SK-N-SH (cell line): ENCODE data around the gene RMC1. TPM values are rescaled to one million over a fixed set of nuclear protein-coding genes. Genes with fewer than 3 reads are reported as not detected.

ENCODE experiments used
- CTCF ChIA-PET: fragments of 300-600, 350-600 bp; formaldehyde crosslinking; extraction: SDS; loops from one replicate; lab custom pipeline; 2021; lab: Yijun Ruan, JAX
- POLR2A ChIA-PET: fragments of 350-600 bp; sonication (Branson Sonifier 250); formaldehyde crosslinking; extraction: SDS; loops from one replicate; lab custom pipeline; 2020; ENCODE audit warnings: antibody characterized with exemption, inconsistent platforms; lab: Yijun Ruan, JAX
- DNase-seq: peaks from one replicate; pipeline ENCODE4 v3.0.0; 2012
- H2AFZ ChIP-seq: fragments of 200-600 bp; sonication (generic); 2 replicates; pipeline ENCODE4 v1.8.1; 2016; ENCODE audit warnings: antibody characterized with exemption, mild to moderate bottlenecking, low read depth
- H3F3A ChIP-seq: fragments of 200-600 bp; sonication (generic); replicated peaks from 2 replicates; pipeline ENCODE3; 2016; ENCODE audit warnings: antibody characterized with exemption, mild to moderate bottlenecking; ENCODE audit not compliant: insufficient read depth
- H3K27ac ChIP-seq, 2 experiments: fragments of 200-500 bp in 1 of 2; fragments of 200-600 bp in 1 of 2; sonication (Bioruptor generic) in 1 of 2; sonication (generic), shearing (Covaris generic) in 1 of 2; 2 replicates each; pipeline versions ENCODE4 v1.5.1 to v1.6.1; 2014 to 2016; ENCODE audit warnings: low read depth in 2 of 2, inconsistent platforms in 1 of 2, low read length in 1 of 2, mild to moderate bottlenecking in 1 of 2, mixed read lengths in 1 of 2
- H3K27me3 ChIP-seq: fragments of 200-600 bp; sonication (generic), shearing (Covaris generic); 2 replicates; pipeline ENCODE4 v1.6.1; 2016; ENCODE audit warnings: mixed run types; ENCODE audit not compliant: insufficient read depth
- H3K36me3 ChIP-seq, 2 experiments: fragments of 200-500 bp in 1 of 2; fragments of 200-600 bp in 1 of 2; sonication (Bioruptor generic) in 1 of 2; sonication (generic) in 1 of 2; replicated peaks in 1 of 2; 2 replicates each; pipeline versions ENCODE3 to v1.5.1; 2014 to 2016; ENCODE audit warnings: low read length in 1 of 2, mild to moderate bottlenecking in 1 of 2; ENCODE audit not compliant: insufficient read depth in 2 of 2, control insufficient read depth in 1 of 2
- H3K4me1 ChIP-seq, 2 experiments: fragments of 200-500 bp in 1 of 2; fragments of 200-600 bp in 1 of 2; sonication (Bioruptor generic) in 1 of 2; sonication (generic), shearing (Covaris generic) in 1 of 2; 2 replicates each; pipeline versions ENCODE4 v1.5.1 to v1.6.1; 2014 to 2016; ENCODE audit warnings: low read depth in 1 of 2, low read length in 1 of 2, mixed run types in 1 of 2; ENCODE audit not compliant: insufficient read depth in 2 of 2, control insufficient read depth in 1 of 2
- H3K4me2 ChIP-seq: fragments of 200-600 bp; sonication (generic), shearing (Covaris generic); 2 replicates; pipeline ENCODE4 v1.6.1; 2017; ENCODE audit warnings: mixed run types
- H3K4me3 ChIP-seq, 2 experiments: fragments of 200-500 bp in 1 of 2; fragments of 200-600 bp in 1 of 2; sonication (Bioruptor generic) in 1 of 2; sonication (generic), shearing (Covaris generic) in 1 of 2; 2 replicates each; pipeline versions ENCODE4 v1.5.1 to v1.8.1; 2014 to 2016; ENCODE audit warnings: low read depth in 2 of 2, inconsistent platforms in 1 of 2, low read length in 1 of 2, mild to moderate bottlenecking in 1 of 2, mixed read lengths in 1 of 2, moderate library complexity in 1 of 2
- H3K79me2 ChIP-seq: fragments of 200-600 bp; sonication (generic); 2 replicates; pipeline ENCODE4 v1.8.1; 2017; ENCODE audit warnings: mild to moderate bottlenecking; ENCODE audit not compliant: insufficient read depth
- H3K9ac ChIP-seq: fragments of 200-600 bp; sonication (generic); 2 replicates; pipeline ENCODE4 v1.6.1; 2017; ENCODE audit warnings: mixed run types
- H3K9me2 ChIP-seq: fragments of 200-600 bp; sonication (generic); 2 replicates; pipeline ENCODE4 v1.6.1; 2017; ENCODE audit warnings: mixed run types
- H3K9me3 ChIP-seq: fragments of 200-600 bp; sonication (generic); 2 replicates; pipeline ENCODE4 v1.6.1; 2017; ENCODE audit warnings: mixed run types, mild to moderate bottlenecking, moderate library complexity
- H4K20me1 ChIP-seq: fragments of 200-600 bp; sonication (generic); 2 replicates; pipeline ENCODE4 v1.6.1; 2017; ENCODE audit warnings: mild to moderate bottlenecking, mixed run types; ENCODE audit not compliant: insufficient read depth
- CHD2 ChIP-seq: fragments of 150-350 bp; IDR thresholded peaks from 2 replicates; pipeline ENCODE4 v1.6.1; 2018; ENCODE audit warnings: low read length; ENCODE audit not compliant: partially characterized antibody
- GATA2 ChIP-seq: sonication (generic); formaldehyde crosslinking; IDR thresholded peaks from 2 replicates; pipeline ENCODE4 v1.5.0; 2020; ENCODE audit warnings: mild to moderate bottlenecking, missing genetic modification reagents
- MEF2A ChIP-seq: IDR thresholded peaks from 2 replicates; pipeline ENCODE4 v1.4.0; 2012; ENCODE audit warnings: low read depth, borderline replicate concordance
- POLR2AphosphoS5 ChIP-seq: IDR thresholded peaks from 2 replicates; pipeline ENCODE4 v1.6.1; 2012; ENCODE audit warnings: low read depth, low read length
- RAD21 ChIP-seq: IDR thresholded peaks from 2 replicates; pipeline ENCODE4 v1.6.1; 2012; ENCODE audit warnings: mild to moderate bottlenecking, low read length
- REST ChIP-seq: IDR thresholded peaks from 2 replicates; pipeline ENCODE4 v1.6.1; 2012; ENCODE audit warnings: mild to moderate bottlenecking, low read depth, low read length, moderate library complexity
- SIN3A ChIP-seq: IDR thresholded peaks from 2 replicates; pipeline ENCODE4 v1.6.1; 2012; ENCODE audit warnings: low read depth, mild to moderate bottlenecking, low read length, moderate library complexity, borderline replicate concordance
- TCF12 ChIP-seq: IDR thresholded peaks from 2 replicates; pipeline ENCODE4 v1.4.0; 2012
- WGBS: methylation state at CpG from one replicate; pipeline ENCODE4 v1.1.6; 2017; ENCODE audit warnings: low lambda C conversion rate; 5-methylcytosine and 5-hydroxymethylcytosine counted together
- polyA plus RNA-seq, 3 experiments: library from polyadenylated mRNA; depleted of rRNA; stranded (reverse); fragments of >200 nt; gene quantifications; 2 replicates each; pipeline ENCODE4 v1.2.3, GENCODE V29; 2012
- TF ChIP-seq, protein P1 (sequence below): fragments of 150-350 bp; IDR thresholded peaks from 2 replicates; pipeline ENCODE4 v1.6.1; 2016; ENCODE audit warnings: mild to moderate bottlenecking, low read depth, low read length
- TF ChIP-seq, protein P2 (sequence below): IDR thresholded peaks from 2 replicates; pipeline ENCODE4 v1.4.0; 2012; ENCODE audit warnings: low read depth, borderline replicate concordance

RMC1 gene
- polyA plus RNA-seq, 1 of the 3 experiments (the other 2 are of a cell fraction) = 26.4 TPM

GRCh38 chr18:23567671-23568070, 64.4 kb downstream of the RMC1 start:
- Histone ChIP-seq H3F3A (no peaks in the 10 kb centered on the region), H3K27me3 (no peaks in the 10 kb centered on the region), H3K4me1 (no peaks in the 10 kb centered on the region), H3K36me3 (peaks cover 22 to 43% of the 10 kb centered on the region in 2 experiments), H3K9me2 (no peaks in the 10 kb centered on the region), H3K9me3 (no peaks in the 10 kb centered on the region), H3K9ac (no peak overlapping the region), H3K27ac (no peak overlapping the region), H2AFZ (no peak overlapping the region)
- CTCF ChIA-PET = interaction anchor here (1.0 to 1.4 kb wide), 2 partner anchors 51 to 135 kb away, joined by 3 to 4 read pairs; no protein-coding TSS in a partner anchor
- WGBS = 82% methylated on average over 3 of the region's 3 CpGs
- DNase-seq = no peak
- TF ChIP-seq REST (no peak), GATA2 (CRISPR knock-in tag) (no peak), POLR2AphosphoS5 (no peak), RAD21 (no peak), TCF12 (no peak), MEF2A (no peak), SIN3A (no peak), CHD2 (no peak)
- TF ChIP-seq, protein P1, sequence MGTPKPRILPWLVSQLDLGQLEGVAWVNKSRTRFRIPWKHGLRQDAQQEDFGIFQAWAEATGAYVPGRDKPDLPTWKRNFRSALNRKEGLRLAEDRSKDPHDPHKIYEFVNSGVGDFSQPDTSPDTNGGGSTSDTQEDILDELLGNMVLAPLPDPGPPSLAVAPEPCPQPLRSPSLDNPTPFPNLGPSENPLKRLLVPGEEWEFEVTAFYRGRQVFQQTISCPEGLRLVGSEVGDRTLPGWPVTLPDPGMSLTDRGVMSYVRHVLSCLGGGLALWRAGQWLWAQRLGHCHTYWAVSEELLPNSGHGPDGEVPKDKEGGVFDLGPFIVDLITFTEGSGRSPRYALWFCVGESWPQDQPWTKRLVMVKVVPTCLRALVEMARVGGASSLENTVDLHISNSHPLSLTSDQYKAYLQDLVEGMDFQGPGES = no peak
- TF ChIP-seq, protein P2, sequence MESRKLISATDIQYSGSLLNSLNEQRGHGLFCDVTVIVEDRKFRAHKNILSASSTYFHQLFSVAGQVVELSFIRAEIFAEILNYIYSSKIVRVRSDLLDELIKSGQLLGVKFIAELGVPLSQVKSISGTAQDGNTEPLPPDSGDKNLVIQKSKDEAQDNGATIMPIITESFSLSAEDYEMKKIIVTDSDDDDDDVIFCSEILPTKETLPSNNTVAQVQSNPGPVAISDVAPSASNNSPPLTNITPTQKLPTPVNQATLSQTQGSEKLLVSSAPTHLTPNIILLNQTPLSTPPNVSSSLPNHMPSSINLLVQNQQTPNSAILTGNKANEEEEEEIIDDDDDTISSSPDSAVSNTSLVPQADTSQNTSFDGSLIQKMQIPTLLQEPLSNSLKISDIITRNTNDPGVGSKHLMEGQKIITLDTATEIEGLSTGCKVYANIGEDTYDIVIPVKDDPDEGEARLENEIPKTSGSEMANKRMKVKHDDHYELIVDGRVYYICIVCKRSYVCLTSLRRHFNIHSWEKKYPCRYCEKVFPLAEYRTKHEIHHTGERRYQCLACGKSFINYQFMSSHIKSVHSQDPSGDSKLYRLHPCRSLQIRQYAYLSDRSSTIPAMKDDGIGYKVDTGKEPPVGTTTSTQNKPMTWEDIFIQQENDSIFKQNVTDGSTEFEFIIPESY = no peak
- TF ChIP-seq, all 33 proteins: peak for 0
- Histone ChIP-seq H3K4me3 (no peak overlapping the region), H3K4me2 (no peak overlapping the region), H4K20me1 (no peaks in the 10 kb centered on the region), H3K79me2 (no peaks in the 10 kb centered on the region)
- POLR2A ChIA-PET = no interaction called here
